DND-41 (cell line): ENCODE measurements around the gene CARMIL1.

ENCODE experiments used
- ATAC-seq: fragments of 200-7000 bp; cut with Tn5 transposase; 3 replicates; pipeline ENCODE4 v1.9.1; 2021; ENCODE audit warnings: low read depth; ENCODE audit not compliant: insufficient read depth
- DNase-seq: peaks from one replicate; pipeline ENCODE4 v3.0.0-alpha.2; 2020
- H2AFZ ChIP-seq: 2 replicates; pipeline ENCODE4 v1.6.0; 2012; ENCODE audit warnings: low read depth, low read length
- H3K27ac ChIP-seq: 2 replicates; pipeline ENCODE4 v1.5.1; 2012; ENCODE audit warnings: low read length, inconsistent platforms
- H3K27me3 ChIP-seq: fragments of 200-600 bp; sonication (generic); 2 replicates; pipeline ENCODE4 v1.6.0; 2012; ENCODE audit warnings: low read length, mild to moderate bottlenecking, inconsistent platforms; ENCODE audit not compliant: insufficient read depth, poor library complexity
- H3K36me3 ChIP-seq: 2 replicates; pipeline ENCODE4 v1.5.1; 2012; ENCODE audit warnings: low read length, inconsistent platforms; ENCODE audit not compliant: insufficient read depth
- H3K4me1 ChIP-seq: 2 replicates; pipeline ENCODE4 v1.5.1; 2012; ENCODE audit warnings: mild to moderate bottlenecking, low read length; ENCODE audit not compliant: insufficient read depth
- H3K4me2 ChIP-seq: 2 replicates; pipeline ENCODE4 v1.6.0; 2012; ENCODE audit warnings: mild to moderate bottlenecking, moderate library complexity, low read length, inconsistent platforms; ENCODE audit not compliant: insufficient read depth
- H3K4me3 ChIP-seq, 2 experiments: fragments of 200-600 bp in 1 of 2; shearing (Covaris generic) in 1 of 2; 2 replicates each; pipeline ENCODE4 v1.5.1; 2012 to 2016; ENCODE audit warnings: inconsistent platforms in 2 of 2, low read length in 2 of 2, mild to moderate bottlenecking in 2 of 2, low read depth in 1 of 2, moderate library complexity in 1 of 2
- H3K79me2 ChIP-seq: 2 replicates; pipeline ENCODE4 v1.6.0; 2012; ENCODE audit warnings: low read length, inconsistent platforms; ENCODE audit not compliant: insufficient read depth
- H3K9ac ChIP-seq: 2 replicates; pipeline ENCODE4 v1.6.0; 2012; ENCODE audit warnings: low read depth, mild to moderate bottlenecking, inconsistent platforms, low read length, moderate library complexity
- H3K9me3 ChIP-seq: 2 replicates; pipeline ENCODE4 v1.5.1; 2012; ENCODE audit warnings: low read length, moderate library complexity, mild to moderate bottlenecking, inconsistent platforms; ENCODE audit not compliant: insufficient read depth, severe bottlenecking
- H4K20me1 ChIP-seq: 2 replicates; pipeline ENCODE4 v1.6.0; 2012; ENCODE audit warnings: low read length; ENCODE audit not compliant: insufficient read depth
- EZH2 ChIP-seq: IDR thresholded peaks from 3 replicates; pipeline ENCODE4 v1.6.1; 2012; ENCODE audit warnings: borderline replicate concordance, low read depth, mild to moderate bottlenecking, moderate library complexity, low read length, inconsistent platforms; ENCODE audit not compliant: severe bottlenecking
- TF ChIP-seq, protein P1 (sequence below): IDR thresholded peaks from 2 replicates; pipeline ENCODE4 v1.5.1; 2012; ENCODE audit warnings: borderline replicate concordance, low read length, moderate library complexity, mild to moderate bottlenecking; ENCODE audit not compliant: poor library complexity, severe bottlenecking; ENCODE audit errors: extremely low read depth

Gene CARMIL1

DNA sequence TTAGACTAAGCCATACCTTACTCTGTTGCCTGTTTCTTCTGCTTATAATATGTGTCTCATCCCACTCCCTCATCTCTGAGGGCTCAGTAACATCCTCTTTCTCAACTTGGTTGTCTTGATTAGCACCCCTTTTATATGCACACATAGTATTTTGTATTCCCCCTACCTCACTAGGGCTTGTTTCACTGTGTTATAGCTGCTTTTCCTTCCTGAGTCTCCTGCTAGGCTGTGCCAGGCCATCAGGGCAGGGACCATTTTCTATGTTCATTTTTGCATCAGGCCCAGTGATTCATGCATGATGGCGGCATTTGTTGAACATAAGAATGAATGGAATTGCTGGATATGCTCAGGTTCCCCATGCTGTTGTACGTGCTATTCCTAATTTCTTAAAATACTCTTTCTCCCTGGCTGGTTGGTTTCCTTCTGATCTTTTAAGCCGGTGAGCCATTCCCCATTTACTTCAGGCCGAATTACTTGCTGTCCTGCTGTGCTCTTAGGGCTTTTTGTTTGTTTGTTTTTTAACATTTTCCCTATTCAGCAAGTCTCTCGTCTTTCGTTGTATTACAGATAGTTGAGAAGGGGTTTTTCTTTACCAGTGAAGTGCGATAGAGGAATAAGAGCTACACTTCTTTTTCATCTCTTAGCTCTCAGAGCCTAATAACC lies 183.2 kb downstream of the CARMIL1 start:
- no peak for ATAC-seq
- H3K4me3 ChIP-seq, result no peak overlapping the region
- H3K27ac ChIP-seq, result no peak overlapping the region

DNA sequence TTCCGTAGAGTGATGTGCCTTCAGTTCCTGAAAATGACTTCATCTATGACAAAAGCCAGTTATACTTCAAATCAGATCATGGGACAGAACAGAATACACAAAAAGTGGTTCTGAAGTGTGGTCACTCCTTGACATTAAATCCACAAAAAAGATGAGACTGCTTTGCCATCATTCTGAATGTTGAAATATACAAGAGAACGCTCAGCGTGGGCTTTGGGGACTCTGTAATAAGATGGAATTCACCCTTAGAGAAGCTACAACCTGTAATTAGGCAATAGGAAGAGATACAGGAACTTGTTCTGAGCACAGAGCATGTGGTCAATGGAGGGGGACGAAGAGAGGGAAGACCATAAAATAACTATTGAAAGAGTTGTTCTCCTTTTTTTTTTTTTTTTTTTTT lies 184.3 kb downstream of the CARMIL1 start:
- no peaks in the 10 kb centered on the region for H3K9me3 ChIP-seq
- H3K4me3 ChIP-seq, result no peak overlapping the region
- H2AFZ ChIP-seq, result no peak overlapping the region
- H3K79me2 ChIP-seq, result no peaks in the 10 kb centered on the region
- H4K20me1 ChIP-seq, result no peaks in the 10 kb centered on the region
- H3K27me3 ChIP-seq, result peaks cover 13% of the 10 kb centered on the region
- ATAC-seq, result no peak
- H3K36me3 ChIP-seq, result no peaks in the 10 kb centered on the region
- no peak for DNase-seq
- no peak overlapping the region for H3K27ac ChIP-seq
- no peaks in the 10 kb centered on the region for H3K4me1 ChIP-seq
- no peak overlapping the region for H3K9ac ChIP-seq
- TF ChIP-seq, protein P1, sequence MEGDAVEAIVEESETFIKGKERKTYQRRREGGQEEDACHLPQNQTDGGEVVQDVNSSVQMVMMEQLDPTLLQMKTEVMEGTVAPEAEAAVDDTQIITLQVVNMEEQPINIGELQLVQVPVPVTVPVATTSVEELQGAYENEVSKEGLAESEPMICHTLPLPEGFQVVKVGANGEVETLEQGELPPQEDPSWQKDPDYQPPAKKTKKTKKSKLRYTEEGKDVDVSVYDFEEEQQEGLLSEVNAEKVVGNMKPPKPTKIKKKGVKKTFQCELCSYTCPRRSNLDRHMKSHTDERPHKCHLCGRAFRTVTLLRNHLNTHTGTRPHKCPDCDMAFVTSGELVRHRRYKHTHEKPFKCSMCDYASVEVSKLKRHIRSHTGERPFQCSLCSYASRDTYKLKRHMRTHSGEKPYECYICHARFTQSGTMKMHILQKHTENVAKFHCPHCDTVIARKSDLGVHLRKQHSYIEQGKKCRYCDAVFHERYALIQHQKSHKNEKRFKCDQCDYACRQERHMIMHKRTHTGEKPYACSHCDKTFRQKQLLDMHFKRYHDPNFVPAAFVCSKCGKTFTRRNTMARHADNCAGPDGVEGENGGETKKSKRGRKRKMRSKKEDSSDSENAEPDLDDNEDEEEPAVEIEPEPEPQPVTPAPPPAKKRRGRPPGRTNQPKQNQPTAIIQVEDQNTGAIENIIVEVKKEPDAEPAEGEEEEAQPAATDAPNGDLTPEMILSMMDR, result no peak
- TF ChIP-seq EZH2, result no peak
- H3K4me2 ChIP-seq, result no peak overlapping the region

More for the DNA sequence above, 183.2 kb downstream of the CARMIL1 start:
- Histone ChIP-seq H3K36me3 (no peaks in the 10 kb centered on the region), H3K27me3 (peaks cover 16% of the 10 kb centered on the region), H3K9me3 (no peaks in the 10 kb centered on the region), H3K79me2 (no peaks in the 10 kb centered on the region), H4K20me1 (no peaks in the 10 kb centered on the region), H3K4me1 (no peaks in the 10 kb centered on the region), H2AFZ (no peak overlapping the region), H3K4me2 (no peak overlapping the region), H3K9ac (no peak overlapping the region)
- no peak for DNase-seq
- no peak for TF ChIP-seq EZH2
- TF ChIP-seq, protein P1, result no peak

DNA sequence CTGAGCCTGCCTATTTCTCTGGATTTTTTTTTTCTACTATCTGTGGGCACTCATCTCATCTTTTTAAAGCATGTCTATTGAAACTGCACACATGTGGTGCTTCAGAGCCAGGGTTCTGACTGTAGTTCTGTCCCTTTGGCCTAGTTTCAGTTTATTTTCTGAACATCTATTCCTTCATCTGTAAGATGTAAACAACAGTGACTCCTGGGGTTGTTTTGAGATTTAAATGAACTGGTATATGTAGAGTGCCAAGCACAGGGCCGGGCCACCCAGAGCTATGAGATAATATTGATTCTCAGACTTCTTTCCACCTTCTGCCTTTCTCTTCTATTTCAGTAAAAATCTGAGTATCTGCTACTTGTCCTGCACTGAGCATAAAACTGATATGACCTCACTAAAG lies 185.1 kb downstream of the CARMIL1 start:
- H3K9ac ChIP-seq, result no peak overlapping the region
- no peaks in the 10 kb centered on the region for H3K79me2 ChIP-seq
- H3K27me3 ChIP-seq, result peaks cover 11% of the 10 kb centered on the region
- H2AFZ ChIP-seq, result no peak overlapping the region
- H3K27ac ChIP-seq, result no peak overlapping the region
- ATAC-seq (no peak), DNase-seq (no peak)
- no peaks in the 10 kb centered on the region for H3K36me3 ChIP-seq
- TF ChIP-seq, protein P1, result no peak
- no peak for TF ChIP-seq EZH2
- H3K4me1 ChIP-seq, result no peaks in the 10 kb centered on the region
- H3K4me3 ChIP-seq, result no peak overlapping the region
- no peaks in the 10 kb centered on the region for H4K20me1 ChIP-seq
- H3K9me3 ChIP-seq, result no peaks in the 10 kb centered on the region
- no peak overlapping the region for H3K4me2 ChIP-seq

DNA sequence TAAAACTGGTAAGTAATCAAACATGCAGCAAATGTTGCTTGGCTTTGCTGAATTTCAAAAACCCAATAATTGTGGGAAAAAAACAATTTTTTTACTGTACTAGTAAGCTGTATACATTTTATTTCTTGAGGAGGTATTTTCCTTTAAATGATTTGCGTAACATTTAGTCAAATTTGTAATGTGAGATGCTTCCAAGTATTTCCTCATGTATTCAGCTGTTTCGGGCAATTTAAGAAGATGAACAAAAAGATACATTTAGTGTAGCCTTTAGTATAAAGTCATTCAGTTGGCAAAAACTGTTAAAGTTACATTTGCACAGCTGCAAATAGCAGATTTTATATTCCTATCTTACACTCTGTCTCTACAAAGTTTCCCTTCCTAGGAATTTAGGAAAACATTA lies 186.8 kb downstream of the CARMIL1 start:
- H3K4me3 ChIP-seq, result no peak overlapping the region
- no peak overlapping the region for H3K4me2 ChIP-seq
- no peaks in the 10 kb centered on the region for H3K4me1 ChIP-seq
- DNase-seq, result no peak
- no peaks in the 10 kb centered on the region for H3K36me3 ChIP-seq
- TF ChIP-seq, protein P1, result no peak
- TF ChIP-seq EZH2, result no peak
- H4K20me1 ChIP-seq, result no peaks in the 10 kb centered on the region
- no peaks in the 10 kb centered on the region for H3K79me2 ChIP-seq
- no peak overlapping the region for H3K27ac ChIP-seq
- H3K9me3 ChIP-seq, result no peaks in the 10 kb centered on the region
- H3K9ac ChIP-seq, result no peak overlapping the region
- peaks cover 8% of the 10 kb centered on the region for H3K27me3 ChIP-seq
- H2AFZ ChIP-seq, result no peak overlapping the region
- no peak for ATAC-seq
